HG02571 (cell line): ENCODE results near the gene CRBN.
A peak's percentile ranks its signal among the peaks of the same experiment; 100 is the strongest.

Experiments
- ATAC-seq: cut with Tn5 transposase; IDR thresholded peaks from one replicate; pipeline ENCODE4 v1.9.1; 2021; ENCODE audit warnings: mild to moderate bottlenecking, moderate library complexity; ENCODE audit not compliant: unreplicated experiment

Gene CRBN

DNA sequence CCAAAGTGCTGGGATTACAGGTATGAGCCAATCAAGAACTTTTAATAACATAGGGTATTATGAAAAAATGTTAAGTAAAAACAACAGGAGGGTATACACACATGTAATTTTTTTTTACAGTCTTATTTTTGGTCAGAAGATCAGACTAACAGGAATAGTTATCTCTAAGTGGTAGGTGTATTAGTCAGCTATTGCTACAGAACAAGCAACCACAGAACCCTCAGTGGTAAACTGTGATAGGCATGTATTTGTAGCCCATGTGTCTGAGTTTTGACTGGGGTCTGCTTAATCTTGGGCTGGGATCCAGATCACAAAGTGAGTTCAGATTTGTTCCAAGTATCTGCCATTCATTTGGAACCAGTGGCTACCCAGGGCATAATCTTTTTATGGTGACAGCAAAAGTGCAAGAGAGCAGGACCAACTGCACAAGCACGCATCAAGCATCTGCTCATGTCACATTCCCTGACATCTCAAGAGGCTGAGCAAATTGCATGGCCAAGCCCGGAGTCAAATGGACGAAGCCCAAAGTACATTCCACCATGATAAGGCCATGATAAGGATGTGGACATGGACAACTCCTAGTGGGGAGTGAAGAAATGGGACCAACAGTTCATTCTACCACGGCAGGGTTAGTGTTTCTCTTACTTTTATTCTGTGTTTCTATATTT lies 66.3 kb downstream of the CRBN start:
- no peak for ATAC-seq

- ATAC-seq, result no peak
Measured at GRCh38 chr3:3110749-3111361, 68.6 kb downstream of the CRBN start.

DNA sequence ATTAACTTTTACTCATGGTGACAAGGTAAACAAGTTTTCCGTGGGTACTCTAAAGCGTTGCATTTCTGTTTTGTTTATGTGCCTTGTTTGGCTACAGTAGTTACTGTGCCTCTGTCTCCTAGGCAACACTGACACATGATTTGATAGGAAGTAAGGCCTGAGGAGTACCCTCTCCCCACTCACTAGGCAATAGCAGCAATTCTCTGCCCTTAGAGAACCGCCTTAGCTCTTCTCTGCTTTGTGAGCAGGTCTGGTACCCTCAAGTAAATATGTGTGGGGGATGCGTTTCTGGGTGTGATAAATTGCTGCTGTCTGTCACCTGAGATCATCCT lies 69.2 kb downstream of the CRBN start, which contains the start of gene IL5RA:
Gene IL5RA (minus strand): TSS at position 76 of the 332 bp plus-strand sequence. CDS start 5,390 bp downstream, outside the sequence.
- no peak for ATAC-seq

GRCh38 chr3:3109407-3110298 lies 69.8 kb downstream of the CRBN start:
- ATAC-seq, result no peak

GRCh38 chr3:3107858-3108257 lies 71.6 kb downstream of the CRBN start:
- no peak for ATAC-seq

DNA sequence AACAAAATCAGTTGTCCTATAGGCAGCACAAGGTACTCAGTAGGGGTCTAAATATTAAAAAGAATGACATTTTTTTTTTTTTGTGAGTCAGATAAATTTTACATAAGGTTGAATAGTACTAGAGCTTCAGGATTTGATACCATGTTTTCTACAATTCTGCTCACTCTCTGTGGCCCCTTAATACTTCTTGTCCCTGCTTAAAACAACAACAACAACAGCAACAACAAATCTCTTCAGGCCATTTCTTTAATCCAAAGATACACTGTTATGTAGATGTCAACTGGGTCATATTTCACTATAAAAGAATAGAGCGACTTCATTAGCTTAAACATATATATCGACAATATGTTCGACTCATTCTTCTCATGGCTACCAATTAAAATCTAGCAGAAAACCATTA lies 72.3 kb downstream of the CRBN start:
- no peak for ATAC-seq

GRCh38 chr3:3105815-3106214 lies 73.7 kb downstream of the CRBN start:
- no peak for ATAC-seq

DNA sequence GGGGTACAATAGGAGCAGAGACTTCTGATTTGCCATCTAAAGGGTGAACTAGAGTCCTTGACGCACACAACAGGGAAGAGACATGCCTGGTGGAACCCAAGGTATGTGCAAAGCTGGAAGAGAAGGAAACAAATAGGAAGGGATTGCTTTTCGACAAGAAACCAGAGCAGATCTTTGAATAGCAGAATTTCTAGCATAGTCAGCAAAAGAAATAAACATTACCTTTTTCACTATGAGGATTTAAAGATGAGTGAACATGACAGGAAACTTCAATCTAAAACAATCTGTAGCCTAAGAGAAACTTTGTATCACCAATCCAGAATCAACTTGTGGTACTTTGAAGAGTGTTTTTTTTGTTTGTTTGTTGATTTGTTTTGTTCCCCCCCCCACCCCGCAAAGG lies 74.2 kb downstream of the CRBN start:
- no peak for ATAC-seq

GRCh38 chr3:3102751-3103150 lies 76.7 kb downstream of the CRBN start:
- no peak for ATAC-seq

- peak; percentile 51 for ATAC-seq
Measured at GRCh38 chr3:3101660-3102458, 77.6 kb downstream of the CRBN start.
